Loucy (cell line): Measurements from ENCODE around the gene PRPH.

Experiments used
- H2AFZ ChIP-seq: fragments of 200-600 bp; sonication (generic); 2 replicates; pipeline ENCODE4 v1.6.0; 2016; ENCODE audit warnings: antibody characterized with exemption, mild to moderate bottlenecking, low read length, moderate library complexity
- H3F3A ChIP-seq: fragments of 200-600 bp; 2 replicates; pipeline ENCODE4 v1.6.0; 2016; ENCODE audit warnings: antibody characterized with exemption, low read depth, mild to moderate bottlenecking
- H3K27me3 ChIP-seq: fragments of 200-600 bp; sonication (generic); 2 replicates; pipeline ENCODE4 v1.6.1; 2014; ENCODE audit warnings: low read length, mild to moderate bottlenecking; ENCODE audit not compliant: insufficient read depth, poor library complexity, severe bottlenecking
- H3K36me3 ChIP-seq: fragments of 200-600 bp; sonication (generic); 2 replicates; pipeline ENCODE4 v1.6.1; 2016; ENCODE audit warnings: low read length; ENCODE audit not compliant: insufficient read depth
- H3K4me1 ChIP-seq: fragments of 200-600 bp; sonication (generic); 2 replicates; pipeline ENCODE4 v1.5.1; 2014; ENCODE audit warnings: low read length, mild to moderate bottlenecking; ENCODE audit not compliant: insufficient read depth, poor library complexity, severe bottlenecking
- H3K4me2 ChIP-seq: fragments of 200-600 bp; sonication (generic); 2 replicates; pipeline ENCODE4 v1.6.0; 2014; ENCODE audit warnings: antibody characterized with exemption, low read length, low read depth, mild to moderate bottlenecking; ENCODE audit not compliant: poor library complexity, severe bottlenecking
- H3K4me3 ChIP-seq: fragments of 200-600 bp; sonication (generic); 2 replicates; pipeline ENCODE4 v1.5.1; 2014; ENCODE audit warnings: low read length, mild to moderate bottlenecking, mixed read lengths; ENCODE audit not compliant: poor library complexity, severe bottlenecking
- H3K79me2 ChIP-seq: fragments of 200-600 bp; sonication (generic); 2 replicates; pipeline ENCODE4 v1.6.1; 2014; ENCODE audit warnings: low read length; ENCODE audit not compliant: insufficient read depth
- H3K9ac ChIP-seq: fragments of 200-600 bp; sonication (generic); 2 replicates; pipeline ENCODE4 v1.6.0; 2014; ENCODE audit warnings: mild to moderate bottlenecking, low read depth, low read length, moderate library complexity; ENCODE audit not compliant: poor library complexity, severe bottlenecking
- H3K9me2 ChIP-seq: fragments of 200-600 bp; sonication (generic); replicated peaks from 2 replicates; pipeline ENCODE4 v1.6.1; 2016; ENCODE audit warnings: low read depth, low read length, mixed read lengths
- H3K9me3 ChIP-seq: fragments of 200-600 bp; sonication (generic); 2 replicates; pipeline ENCODE4 v1.6.1; 2014; ENCODE audit warnings: mild to moderate bottlenecking, antibody characterized with exemption, low read length, low read depth; ENCODE audit not compliant: insufficient read depth
- H4K20me1 ChIP-seq: fragments of 200-600 bp; sonication (generic); 2 replicates; pipeline ENCODE4 v1.6.0; 2014; ENCODE audit warnings: antibody characterized with exemption, low read length, mild to moderate bottlenecking; ENCODE audit not compliant: insufficient read depth, poor library complexity, severe bottlenecking
- CTCF ChIP-seq: fragments of 200-600 bp; sonication (generic); conservative IDR thresholded peaks from 2 replicates; pipeline ENCODE4 v1.5.1; 2014; ENCODE audit warnings: mild to moderate bottlenecking, antibody characterized with exemption, low read length
- EZH2phosphoT487 ChIP-seq: fragments of 200-600 bp; IDR thresholded peaks from 2 replicates; pipeline ENCODE4 v1.6.1; 2018; ENCODE audit warnings: antibody characterized with exemption, mild to moderate bottlenecking, moderate library complexity, borderline replicate concordance

Gene PRPH

GRCh38 chr12:49272790-49273725, 21.9 kb upstream of the PRPH start:
- H4K20me1 ChIP-seq = peaks cover 19% of the 10 kb centered on the region
- H3K36me3 ChIP-seq = peaks cover 43% of the 10 kb centered on the region

GRCh38 chr12:49273726-49274395, 21.1 kb upstream of the PRPH start:
- no peak overlapping the region for H3K4me2 ChIP-seq
- TF ChIP-seq CTCF (no peak), EZH2phosphoT487 (no peak)
- H2AFZ ChIP-seq = no peak overlapping the region
- no peaks in the 10 kb centered on the region for H3K9me2 ChIP-seq
- H3K4me3 ChIP-seq = no peak overlapping the region
- peaks cover 13% of the 10 kb centered on the region for H4K20me1 ChIP-seq
- H3K27me3 ChIP-seq = no peaks in the 10 kb centered on the region
- H3K36me3 ChIP-seq = peaks cover 43% of the 10 kb centered on the region
- H3K9me3 ChIP-seq = no peaks in the 10 kb centered on the region
- H3F3A ChIP-seq = peaks cover 6% of the 10 kb centered on the region; the same call in 1 of the 2 replicates
- H3K4me1 ChIP-seq = peaks cover 4% of the 10 kb centered on the region
- peaks cover 29% of the 10 kb centered on the region for H3K79me2 ChIP-seq
- no peak overlapping the region for H3K9ac ChIP-seq

More at GRCh38 chr12:49272790-49273725, 21.9 kb upstream of the PRPH start:
- no peaks in the 10 kb centered on the region for H3K9me3 ChIP-seq
- peaks cover 6% of the 10 kb centered on the region; the same call in 1 of the 2 replicates for H3F3A ChIP-seq
- H2AFZ ChIP-seq = no peak overlapping the region
- no peak overlapping the region for H3K4me2 ChIP-seq
- H3K9ac ChIP-seq = no peak overlapping the region
- H3K9me2 ChIP-seq = no peaks in the 10 kb centered on the region
- H3K27me3 ChIP-seq = no peaks in the 10 kb centered on the region
- no peak for TF ChIP-seq CTCF
- TF ChIP-seq EZH2phosphoT487 = no peak
- H3K4me3 ChIP-seq = no peak overlapping the region
- H3K4me1 ChIP-seq = peaks cover 10% of the 10 kb centered on the region
- H3K79me2 ChIP-seq = peaks cover 37% of the 10 kb centered on the region

DNA sequence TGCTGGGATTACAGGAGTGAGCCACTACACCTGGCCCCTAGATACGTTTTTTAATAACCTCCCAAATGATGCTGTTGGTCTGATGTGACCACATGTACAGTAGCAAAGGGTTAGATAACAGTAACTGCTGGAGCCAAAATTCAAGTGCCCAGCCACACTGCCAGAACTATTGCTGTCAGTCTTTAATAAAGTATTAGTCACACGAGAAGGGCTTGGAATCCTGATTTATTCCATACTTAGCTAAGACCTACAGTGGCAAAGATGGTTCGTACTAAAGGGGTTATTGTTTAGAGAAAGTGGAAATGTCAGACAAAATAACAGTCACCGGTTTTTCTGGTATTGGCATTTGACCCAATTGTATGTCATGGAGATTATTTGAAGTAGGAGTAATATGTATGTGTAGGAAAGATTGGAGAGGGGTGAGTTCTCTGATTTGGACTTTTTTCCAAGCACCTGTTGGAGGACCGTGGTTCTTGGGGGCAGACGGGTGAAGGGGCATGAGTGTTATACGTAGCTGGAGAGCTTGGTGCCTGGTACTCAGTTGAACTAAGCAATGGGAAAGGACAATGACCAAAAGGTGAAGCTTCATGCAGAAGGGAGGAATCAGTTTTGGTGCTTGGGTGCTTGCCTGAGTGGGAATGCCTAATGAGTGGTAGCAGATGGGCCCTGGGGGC, 20.4 kb upstream of the PRPH start:
- Histone ChIP-seq H3K27me3 (no peaks in the 10 kb centered on the region), H3K9me2 (no peaks in the 10 kb centered on the region), H2AFZ (no peak overlapping the region), H3K9ac (no peak overlapping the region), H3K9me3 (no peaks in the 10 kb centered on the region), H3K4me3 (no peak overlapping the region), H3K4me1 (no peaks in the 10 kb centered on the region), H3F3A (peaks cover 6% of the 10 kb centered on the region; the same call in 1 of the 2 replicates), H3K4me2 (no peak overlapping the region), H3K36me3 (peaks cover 39% of the 10 kb centered on the region), H3K79me2 (peaks cover 22% of the 10 kb centered on the region), H4K20me1 (peaks cover 7% of the 10 kb centered on the region)
- no peak for TF ChIP-seq EZH2phosphoT487
- no peak for TF ChIP-seq CTCF
